Activated gamma-delta T cell treated with anti-CD3 and anti-CD28 coated beads, Interleukin-2, amount 50 U/mL, for 16 hours (primary cell): ENCODE measurements around the gene OAF.
A peak's percentile ranks its signal among the peaks of the same experiment; 100 is the strongest.

Experiments used
- DNase-seq: peaks from one replicate; pipeline ENCODE4 v3.0.0-alpha.2; 2020; ENCODE audit warnings: low read depth

The OAF gene

DNA sequence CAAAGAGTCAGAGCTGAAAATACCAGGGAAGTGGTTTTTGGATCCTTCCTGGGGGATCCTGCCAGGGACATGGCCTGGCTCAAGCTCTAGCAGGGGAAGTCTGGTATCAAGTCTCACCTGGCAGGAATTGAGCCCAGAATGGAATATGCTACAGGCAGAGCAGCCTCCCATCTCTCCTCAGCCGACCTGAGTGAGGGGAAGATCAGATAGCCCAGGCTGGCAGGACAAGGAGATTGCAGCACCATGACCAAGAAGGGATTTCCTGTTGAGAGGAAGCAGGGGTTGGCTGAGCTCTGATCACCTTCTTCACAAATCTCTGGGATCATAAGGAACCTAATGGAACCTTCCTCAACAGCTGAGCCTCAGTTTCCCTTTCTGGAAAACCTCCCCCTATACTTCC is 13.0 kb downstream of the OAF start:
- DNase-seq = no peak

DNA sequence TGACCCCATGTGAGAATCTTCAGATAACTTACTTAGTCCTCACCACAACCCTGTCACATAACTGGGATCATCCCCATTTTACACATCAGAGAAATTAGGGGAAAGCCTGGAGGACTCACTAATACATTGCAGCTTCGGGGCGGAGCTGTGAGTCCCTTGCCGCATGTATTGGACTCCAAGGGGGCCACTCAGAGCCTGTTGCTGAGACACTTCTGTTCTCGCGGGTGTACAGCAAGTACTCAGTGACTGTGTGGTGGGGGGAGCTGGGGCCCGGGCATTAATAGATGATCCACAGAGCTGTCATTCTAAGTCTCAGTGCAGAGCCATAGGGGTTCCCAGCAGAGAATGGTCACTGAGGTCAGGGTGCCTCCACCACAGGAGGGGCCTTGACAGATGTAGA is 13.5 kb downstream of the OAF start:
- no peak for DNase-seq

DNA sequence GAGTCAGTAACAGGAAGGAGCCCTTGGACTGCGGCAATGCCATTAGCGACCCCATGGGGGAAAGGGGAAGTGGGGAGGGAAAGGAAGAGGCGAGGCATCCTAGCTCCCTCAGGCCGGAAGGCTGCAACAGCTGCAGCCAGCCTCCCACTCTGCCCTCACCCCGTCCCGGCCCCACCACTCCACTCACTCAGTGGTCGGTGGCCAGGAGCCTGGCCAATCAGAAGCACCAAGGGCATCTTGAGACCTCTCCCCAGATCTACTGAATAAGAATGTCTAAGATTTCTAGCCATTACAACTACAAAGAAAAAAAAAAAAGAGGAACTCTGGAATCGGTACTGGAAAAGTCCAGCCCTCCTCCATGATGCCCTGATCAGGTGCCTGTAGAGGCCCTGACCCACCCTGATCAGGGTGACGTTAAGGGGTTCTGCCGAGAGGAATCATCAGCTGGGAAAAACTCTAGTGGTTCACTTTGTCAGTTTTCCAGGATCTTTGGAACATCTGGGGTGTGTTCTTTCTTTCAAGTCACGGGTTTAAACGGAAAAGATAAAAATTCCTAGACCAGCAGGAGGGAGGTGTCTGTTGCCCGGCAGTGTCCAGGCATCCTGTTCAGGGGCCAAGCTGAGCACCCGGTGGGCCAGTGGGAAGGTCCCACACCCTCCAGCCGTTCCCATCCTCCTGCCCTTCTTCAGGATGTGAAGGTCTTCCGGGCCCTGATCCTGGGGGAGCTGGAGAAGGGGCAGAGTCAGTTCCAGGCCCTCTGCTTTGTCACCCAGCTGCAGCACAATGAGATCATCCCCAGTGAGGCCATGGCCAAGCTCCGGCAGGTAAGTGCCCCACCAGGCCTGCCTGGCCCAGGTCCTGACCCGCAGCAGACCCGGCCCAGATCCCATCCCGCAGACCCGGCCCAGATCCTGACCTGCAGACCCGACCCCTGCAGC is 14.4 kb downstream of the OAF start:
- no peak for DNase-seq

DNA sequence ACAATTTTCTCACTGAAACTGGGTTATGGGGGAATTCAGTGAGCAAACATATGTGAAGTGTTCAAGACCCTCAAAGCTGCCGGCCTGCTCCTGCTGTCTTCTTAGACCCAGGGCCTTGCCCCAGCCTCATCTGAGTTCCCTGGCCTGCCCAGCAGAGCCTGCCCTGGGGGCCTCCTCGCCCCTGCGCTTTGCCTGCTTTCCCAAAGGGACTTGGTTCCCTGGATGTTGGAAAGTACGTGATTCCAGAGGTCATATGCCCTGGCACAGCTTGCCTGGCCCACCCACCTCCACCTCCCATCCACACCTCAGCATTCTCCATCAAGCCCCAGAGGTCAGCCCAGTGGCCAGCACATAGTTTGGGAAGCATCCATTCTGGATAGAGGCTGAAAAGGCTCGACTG is 15.4 kb downstream of the OAF start:
- DNase-seq = no peak

DNA sequence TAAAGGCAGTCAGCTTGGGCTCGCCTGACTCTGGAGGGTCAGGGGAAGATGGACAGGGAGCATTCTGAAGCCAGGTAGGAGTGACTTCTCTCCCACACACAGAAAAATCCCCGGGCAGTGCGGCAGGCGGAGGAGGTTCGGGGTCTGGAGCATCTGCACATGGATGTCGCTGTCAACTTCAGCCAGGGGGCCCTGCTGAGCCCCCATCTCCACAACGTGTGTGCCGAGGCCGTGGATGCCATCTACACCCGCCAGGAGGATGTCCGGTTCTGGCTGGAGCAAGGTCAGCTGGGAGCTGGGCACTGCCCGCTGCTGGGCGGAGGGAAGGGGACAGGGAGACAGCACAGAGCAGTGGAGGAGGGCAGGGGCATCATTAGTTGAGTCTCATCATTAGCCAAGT is 15.9 kb downstream of the OAF start:
- no peak for DNase-seq

DNA sequence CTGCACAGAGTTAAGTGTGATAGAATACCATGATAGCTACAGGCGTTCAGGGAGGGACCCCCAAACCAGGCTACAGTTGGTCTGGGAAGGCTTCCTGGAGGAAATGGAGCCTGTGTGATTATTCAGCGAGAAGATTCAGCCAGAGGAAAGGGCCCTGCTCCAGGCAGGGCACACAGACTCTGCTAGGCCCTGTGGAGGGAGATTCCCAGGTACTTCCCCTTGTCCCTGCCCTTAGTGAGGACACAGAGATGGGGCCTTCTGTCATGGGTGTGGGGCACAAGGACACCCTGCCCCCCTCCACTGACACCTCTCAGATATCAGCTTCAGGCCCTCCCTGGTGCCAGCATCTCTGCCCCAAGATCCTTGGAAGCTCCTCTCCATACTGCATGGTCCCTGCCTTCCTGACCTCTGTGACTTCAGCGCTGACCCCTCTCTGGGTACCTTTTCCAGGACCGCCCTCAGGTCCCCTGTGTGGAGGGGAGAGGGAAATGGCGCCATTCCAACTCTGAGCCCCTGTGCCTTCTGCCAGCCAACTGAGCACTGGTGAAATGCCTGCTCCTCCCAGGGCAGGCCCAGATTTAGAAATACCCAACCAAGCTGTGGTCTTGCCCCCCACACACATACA is 16.5 kb downstream of the OAF start:
- DNase-seq = no peak

DNA sequence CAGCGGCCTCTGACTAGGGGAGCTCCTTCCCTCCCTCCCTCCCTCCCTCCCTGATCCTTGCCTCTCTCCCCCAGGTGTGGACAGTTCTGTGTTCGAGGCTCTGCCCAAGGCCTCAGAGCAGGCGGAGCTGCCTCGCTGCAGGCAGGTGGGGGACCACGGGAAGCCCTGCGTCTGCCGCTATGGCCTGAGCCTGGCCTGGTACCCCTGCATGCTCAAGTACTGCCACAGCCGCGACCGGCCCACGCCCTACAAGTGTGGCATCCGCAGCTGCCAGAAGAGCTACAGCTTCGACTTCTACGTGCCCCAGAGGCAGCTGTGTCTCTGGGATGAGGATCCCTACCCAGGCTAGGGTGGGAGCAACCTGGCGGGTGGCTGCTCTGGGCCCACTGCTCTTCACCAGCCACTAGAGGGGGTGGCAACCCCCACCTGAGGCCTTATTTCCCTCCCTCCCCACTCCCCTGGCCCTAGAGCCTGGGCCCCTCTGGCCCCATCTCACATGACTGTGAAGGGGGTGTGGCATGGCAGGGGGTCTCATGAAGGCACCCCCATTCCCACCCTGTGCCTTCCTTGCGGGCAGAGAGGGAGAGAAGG is 18.1 kb downstream of the OAF start:
- DNase-seq = no peak

DNA sequence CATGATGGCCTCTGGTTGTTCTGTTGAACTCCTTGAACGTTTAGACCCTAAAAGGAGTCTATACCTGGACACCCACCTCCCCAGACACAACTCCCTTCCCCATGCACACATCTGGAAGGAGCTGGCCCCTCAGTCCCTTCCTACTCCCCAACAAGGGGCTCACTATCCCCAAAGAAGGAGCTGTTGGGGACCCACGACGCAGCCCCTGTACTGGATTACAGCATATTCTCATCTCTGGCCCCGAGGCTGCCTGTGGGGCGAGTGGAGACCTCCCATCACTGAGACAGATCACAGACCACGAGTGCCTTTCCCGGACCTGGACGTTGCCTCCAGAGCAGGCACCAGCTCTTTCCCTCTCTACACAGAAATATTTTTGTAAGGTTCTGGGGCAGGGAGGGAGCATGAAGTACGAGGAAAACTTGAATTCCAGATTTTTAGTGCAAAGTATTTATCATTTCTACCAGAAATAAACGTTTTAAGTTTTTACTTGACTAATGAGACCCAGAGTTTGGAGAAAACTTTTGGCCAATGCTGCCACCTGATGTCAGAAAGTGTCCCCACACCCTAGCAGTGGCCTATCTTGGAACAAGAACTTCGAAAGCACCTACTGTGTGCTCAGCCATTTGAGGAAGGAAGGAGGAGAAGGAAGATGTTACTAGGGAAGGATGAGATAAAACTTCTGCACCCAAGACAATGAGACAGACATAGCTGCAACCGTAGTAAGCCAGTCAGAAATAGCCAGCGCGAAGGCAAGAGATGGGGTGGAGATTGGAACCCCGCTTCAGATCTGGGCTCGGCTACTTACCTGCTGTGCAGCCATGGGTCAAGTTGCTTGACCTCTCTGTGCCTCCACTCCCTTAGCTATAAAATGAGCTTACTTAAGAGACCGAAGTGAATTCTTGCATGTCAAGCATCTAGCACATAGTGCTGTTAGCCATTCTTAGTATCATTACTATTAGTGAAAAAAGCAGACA is 18.9 kb downstream of the OAF start:
- no peak for DNase-seq

DNA sequence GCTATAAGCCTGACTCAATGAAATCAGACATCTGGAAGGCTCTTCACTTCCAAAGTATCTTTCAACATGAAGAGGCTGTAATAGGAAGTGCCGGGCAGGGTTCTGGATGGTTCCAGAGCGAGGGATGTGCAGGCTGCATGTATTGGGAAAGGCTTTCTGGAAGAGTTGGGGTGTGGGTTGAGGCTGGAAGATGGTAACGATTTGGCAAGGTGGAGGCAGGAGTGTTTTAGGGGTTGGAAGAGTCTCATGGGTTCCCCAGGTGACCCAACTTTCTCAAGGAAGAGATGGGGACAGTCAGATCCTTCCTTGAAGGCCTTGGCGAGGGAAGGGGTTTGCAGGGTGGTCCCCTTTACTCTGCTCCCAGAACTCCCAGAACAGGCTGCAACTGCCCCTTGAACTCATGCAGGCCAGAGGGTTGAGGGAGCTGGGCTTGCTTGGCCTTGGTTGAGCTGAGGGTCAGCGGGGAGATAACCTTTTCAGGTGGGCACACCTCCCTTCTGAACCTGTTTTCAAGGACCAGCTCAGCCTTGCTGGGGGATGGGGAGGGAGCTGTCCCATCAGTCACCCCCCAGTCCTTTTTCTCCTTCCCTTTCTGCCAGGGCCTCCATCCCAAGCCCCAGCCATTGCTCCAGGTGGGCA is 19.7 kb downstream of the OAF start:
- no peak for DNase-seq

DNA sequence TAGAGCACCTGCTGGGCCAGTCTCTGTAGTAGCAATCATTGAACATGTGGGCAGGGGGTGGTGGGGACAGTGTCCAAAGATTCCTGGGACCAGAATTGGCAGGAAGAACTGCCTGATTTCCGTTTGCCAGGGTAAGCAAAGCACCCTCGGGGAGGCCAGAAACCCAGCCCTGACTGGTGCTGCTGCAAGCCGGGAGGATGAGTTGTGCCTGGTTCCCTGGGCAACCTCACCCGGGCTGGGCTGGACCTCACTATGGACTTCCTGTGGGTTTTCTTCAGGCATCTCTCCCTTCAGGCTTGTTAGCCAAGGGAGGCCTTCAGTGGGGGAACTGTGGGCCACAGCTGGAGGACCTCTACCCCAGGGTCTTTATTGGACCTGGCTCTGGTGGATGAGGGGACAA is 21.1 kb downstream of the OAF start:
- DNase-seq = no peak

DNA sequence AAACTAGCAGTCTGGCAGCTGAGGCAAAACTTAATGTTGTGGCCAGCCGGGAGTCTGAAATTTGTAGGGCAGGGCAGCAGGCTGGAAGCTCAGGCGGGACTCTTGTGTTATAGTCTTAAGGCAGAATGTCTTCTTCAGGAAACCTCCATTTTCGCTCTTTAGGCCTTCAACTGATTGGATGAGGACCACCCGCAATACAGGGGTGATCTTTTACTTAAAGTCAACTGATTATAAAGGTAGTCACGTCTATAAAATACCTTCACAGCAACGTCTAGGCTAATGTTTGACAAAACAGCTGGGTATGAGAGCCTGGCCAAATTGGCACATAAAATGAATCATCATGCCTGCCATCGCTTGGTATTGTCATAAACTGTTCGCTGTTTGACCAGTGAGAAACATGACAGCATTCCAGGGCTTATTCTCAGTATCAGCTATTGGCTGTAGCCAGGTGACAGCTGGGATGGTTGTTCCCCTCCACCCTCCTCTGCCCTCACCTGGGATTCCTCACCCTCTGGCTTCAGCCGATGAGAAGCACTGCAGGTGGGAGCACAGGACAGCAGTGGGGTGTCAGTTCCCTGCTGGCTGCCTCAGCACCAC is 22.5 kb downstream of the OAF start:
- DNase-seq = no peak

DNA sequence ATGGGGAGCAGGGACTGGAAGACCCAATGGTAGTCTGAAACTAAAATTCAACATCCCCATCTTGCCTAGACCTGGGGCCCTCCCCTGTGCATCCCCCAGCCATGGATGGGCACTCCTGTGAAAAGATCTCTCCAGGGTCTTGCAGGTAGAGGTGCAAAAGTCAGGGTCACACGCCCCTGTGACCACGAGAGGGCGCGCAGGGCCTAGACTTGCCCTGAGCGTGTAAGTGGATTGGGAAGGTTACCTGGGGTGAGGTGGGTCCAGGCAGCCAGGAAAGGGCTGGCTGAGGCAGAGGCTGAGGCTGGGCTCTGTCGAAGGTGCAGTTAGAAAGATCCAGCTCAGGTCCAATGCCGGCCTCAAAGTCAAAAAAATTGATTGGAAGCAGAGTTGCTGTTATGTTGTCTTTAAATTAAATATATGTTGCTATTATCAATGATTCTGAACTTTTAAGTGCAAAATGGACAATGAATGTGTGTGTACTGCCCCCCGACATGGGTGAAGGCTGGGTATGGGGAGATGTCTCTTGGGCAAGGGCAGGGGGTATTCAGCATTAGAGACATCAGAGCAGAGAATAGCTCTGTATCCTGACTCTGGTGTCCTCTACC is 24.3 kb downstream of the OAF start:
- DNase-seq = peak; percentile 11

DNA sequence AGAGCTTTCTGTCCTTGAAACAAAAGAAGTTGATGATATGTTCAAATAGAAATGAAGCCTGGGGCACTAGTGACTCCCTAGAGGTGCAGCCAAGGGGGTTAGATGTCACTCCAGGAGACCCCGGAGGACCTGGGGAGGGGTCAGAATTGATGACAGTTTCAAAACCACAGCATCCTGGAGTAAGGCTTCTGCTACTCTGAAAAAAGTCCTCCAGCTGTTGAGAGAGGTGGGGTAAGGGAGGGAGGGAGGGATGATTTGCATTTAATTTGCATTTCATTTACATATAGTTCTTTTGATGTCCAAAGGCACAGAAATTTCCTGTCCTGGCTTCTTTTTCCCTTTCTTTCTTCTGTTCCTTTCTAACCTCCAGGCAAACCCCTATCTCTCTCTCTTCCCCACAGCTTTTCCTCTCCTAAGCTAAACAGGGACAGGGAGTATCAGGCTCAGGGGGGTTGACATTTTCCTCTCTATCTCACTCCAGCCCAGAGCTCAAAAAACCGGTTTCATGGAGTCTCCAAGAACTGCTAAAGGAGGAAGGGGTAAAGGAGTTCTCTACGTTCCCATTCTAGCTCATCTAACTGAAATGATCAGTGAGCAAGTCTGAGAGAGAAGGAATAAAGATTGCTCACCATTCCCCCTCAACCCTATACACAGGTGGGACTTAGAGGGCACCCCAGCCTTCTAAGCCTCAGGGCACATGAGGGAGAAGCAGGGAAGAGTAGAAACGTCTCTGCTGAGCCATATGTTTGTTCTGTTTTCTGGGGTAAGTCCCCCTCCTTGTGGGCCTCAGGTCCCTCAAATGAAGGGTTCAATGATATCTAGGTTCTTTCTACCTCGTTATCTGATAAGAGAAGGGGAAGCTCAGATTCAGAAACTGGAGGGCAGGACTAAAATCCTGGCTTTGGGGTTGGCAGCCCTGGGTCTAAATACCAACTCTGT is 25.6 kb downstream of the OAF start:
- DNase-seq = no peak

DNA sequence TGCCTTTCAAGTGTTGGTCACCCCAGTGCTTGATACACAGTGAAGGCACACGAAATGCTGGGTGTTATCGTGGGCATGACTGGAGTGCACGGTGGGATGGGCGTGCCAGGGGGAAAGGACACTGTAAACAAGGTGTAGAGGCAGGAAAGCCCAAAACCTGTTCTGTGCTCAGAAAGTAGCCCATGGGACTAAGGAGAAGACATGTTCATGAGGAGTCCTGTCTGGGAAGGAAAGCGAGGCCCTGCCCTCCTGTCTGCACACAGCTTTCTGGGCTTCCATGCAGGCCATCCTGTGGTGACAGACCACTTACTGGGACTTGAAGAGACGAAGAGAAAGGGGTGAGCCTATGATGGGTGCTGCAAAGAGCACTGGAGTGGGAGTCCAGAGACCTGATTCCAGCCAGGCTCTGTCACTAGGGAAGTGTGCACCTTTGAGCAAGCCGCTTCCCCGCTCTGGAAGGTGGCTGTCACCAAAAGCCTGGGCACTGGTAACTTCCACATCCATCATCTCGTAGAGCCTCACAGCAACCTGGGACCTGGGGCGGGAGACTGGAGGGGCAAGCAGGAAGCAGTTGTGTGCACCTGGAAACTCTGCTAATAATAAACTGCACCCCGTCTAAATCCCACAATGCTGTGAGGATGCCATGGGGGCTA is 28.3 kb downstream of the OAF start:
- DNase-seq = no peak

DNA sequence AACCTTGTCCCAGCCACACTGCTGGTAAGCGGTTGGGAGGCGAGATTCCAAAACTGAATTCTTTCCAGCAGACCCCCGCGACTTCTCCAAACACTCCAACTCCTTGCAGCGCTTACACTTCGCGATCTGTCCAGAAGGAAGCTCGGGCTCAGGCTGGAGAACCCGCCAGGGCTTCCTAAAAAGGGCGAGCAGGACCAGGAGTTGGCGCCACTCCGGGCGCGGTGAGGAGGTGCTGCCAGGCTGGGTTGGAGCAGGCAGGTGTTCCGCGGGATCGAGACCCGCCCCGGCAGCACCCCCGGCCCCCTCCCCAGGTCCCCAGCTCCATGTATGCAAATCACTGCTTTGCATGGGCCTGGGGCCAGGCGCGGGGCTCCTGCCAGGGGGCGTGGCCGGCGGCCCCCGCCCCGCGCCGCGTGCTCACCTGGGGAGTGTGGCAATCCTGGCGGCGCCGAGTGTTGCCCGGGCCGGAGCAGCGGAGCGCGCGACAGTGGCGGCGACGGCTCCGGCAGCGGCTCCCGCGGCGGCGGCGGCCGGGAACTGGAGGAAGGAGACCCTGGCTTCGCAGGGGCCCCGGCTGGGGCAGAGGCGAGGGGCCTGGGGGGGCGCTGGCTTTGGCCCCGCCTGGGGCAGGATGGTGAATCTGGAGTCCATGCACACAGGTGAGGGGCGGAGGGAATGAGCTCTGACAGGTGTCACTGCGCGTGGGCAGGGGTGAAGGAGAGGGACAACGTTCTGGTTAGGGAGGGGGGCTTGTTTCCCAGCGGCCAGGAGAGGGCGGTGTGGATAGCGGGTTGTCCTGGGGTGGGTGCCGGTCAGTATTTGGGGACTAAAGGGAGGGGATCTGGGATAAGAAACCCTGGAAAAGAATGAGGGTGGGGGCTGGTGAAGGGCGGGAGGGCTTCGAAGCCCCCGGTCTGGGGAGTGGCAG is 29.1 kb downstream of the OAF start, which contains the start of gene POU2F3:
Gene POU2F3, plus strand, starts transcription at position 428 of the 928 bp plus-strand sequence. Its CDS starts 204 bp downstream, at position 632.
- no peak for DNase-seq

DNA sequence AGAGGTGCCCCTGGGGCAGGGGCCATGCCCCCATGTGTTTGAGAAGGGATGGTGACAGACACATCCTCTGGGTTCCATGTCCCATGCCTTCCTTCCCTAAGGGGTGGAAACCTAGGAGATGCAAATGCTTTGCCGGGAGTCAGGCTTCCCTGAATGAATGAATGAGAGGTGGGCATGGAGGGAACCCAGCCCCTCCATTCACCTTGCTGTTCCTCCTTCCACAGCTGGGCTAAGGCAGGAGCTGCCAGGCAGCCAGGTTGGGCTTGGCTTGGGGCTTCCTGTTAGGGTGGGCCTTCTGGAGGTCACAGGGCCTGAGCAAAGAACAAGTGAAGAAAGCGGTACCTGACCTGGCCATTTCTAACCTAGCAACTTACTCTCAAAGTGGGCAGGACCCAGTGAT is 30.0 kb downstream of the OAF start:
- DNase-seq = no peak

DNA sequence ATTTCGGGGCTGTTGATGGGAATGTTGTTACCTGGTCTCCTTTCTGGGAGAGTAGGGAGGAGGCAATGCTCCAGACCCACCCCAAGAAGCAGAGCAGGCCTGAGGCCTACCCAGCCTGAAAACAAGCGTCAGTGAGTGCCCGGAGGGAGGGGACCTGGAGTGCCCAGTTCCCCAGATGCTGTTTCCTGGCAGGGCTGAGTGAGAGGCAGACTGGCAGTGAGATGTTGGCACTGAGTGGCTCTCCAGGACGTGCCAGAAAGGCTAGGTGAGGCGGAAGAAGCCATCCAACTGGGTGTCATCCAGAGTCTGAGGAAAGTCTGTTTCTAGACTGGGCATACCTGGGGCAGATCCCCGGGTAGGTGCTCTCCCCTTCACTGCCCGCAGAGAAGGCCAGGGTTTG is 30.4 kb downstream of the OAF start:
- no peak for DNase-seq

DNA sequence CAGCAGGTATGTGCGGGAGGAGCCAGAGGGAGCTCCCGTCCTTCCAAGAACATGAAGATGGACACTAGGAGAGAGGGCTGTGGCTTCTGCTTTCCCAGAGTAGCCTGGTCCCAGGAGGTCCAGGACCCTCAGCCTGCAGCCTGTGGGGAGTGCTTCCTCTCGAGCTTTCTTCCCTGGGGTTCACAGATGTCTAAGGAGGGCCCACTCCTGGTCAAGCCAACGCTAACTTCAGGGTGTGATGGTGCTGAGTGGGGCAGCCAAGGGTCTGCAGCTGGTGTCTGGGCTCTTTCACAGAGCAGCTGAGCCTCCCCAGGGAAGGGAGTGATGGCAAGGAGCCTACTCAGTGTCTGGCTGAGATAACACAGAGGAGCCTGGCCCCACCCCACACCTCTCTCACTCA is 32.4 kb downstream of the OAF start:
- no peak for DNase-seq
